HL-60/S4 treated with phorbol 12-myristate 13-acetate at 8.2 ng/mL for 4 days and 3 days (cell line): ENCODE measurements around the gene GRIK4.
"Not testable (repeated sequence)": the region's sequence is repeated elsewhere in the genome, so short reads cannot be mapped to it uniquely, and the experiment has no call there.

ENCODE experiments used
- in situ Hi-C: fragments of 300-500 bp; cut with MboI; formaldehyde crosslinking; loops from 2 replicates; pipeline ENCODE4 v1.15.0; 2022; ENCODE audit warnings: low sequenced_read_pairs

GRIK4 gene

DNA sequence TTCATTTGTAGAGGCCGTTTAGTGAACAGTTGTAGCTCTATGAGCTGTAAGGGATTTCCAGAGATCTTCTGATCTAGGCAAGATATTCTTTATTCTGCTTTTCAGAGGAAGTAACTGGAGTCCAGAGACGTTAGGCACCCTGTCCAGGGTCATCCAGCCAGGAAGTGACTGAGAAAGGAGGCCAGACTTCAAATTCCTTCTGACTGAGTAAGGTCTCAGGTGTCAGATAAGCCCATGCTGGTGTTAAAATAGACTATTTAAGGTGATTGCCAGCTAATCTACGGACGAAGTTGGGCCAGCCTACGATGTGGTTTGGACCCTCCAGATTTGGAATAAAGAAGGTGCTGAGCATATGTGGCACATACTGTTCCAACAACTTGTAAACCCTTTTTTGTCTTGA, 54.6 kb downstream of the GRIK4 start:
- in situ Hi-C loops = no loop called here

DNA sequence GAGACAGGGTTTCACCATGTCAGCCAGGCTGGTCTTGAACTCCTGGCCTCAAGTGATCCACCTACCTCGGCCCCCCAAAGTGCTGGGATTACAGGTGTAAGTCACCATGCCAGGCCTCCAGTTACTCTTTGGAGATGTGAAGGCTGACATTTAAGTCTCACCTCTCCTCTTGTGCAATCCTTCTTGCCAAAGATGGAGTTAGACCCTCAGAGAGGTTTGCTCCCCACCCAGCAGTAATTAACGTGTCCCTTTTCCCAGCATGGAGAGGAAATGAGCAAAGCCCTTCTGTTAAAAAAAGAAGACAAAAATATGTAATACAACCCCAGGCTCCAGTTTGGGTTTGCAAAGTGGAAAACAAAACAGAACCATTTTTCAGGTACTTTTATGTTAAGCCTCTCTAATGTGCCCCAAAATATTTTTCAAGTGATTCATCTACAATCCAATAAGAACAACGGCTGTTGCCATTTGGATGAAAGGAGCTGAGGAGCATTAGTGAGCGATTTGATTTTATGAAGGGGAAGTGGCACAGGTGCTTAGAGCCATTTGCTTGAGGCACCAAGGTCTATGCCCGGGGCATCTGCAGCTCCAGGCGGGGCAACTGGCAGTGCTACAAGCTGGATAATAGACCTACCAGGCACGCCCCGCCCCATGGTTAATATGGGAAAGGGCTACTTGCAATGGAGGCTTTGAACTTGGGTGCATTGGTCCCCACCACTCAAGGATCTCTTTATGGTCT, 57.2 kb downstream of the GRIK4 start:
- in situ Hi-C loops = no loop called here

DNA sequence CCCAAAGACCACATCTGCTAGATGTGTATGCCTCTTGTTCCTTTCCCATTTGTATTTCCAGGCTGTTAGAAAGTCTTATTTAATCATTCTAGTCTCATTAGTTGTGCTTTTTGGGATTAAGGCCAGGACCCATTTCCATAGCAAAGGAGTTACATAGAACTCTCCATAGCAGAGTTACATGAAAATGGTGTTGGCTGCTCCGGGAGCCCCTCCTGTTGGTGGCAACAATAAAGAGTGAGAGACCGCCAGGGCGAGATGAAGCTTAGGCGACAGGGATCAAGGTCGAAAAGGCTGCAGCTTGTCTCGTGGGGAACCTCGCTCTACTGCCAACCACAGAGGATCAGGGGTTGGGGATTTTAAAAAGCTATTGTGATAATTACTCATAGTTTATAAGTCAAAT, 58.3 kb downstream of the GRIK4 start:
- in situ Hi-C loops = no loop called here

DNA sequence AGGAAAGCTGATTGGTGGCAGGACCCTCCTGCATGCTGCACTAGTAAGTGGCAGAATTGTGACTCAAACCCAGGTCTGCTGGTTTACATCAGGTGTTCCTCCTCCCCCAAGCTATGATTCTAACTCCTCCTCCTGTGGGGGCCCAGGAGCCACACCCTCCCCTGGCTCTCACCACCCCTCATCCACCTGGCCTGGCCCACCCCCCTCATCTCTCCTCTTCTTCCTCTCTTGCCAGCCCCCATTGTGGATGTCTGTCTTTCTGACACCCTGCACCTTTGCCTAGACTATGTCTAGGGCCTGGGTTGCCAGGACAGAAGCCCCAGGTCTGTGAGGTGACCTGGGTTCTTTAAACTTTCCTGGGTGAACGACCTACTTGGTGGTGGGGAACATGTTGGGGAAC, 59.9 kb downstream of the GRIK4 start:
- in situ Hi-C loops = no loop called here

DNA sequence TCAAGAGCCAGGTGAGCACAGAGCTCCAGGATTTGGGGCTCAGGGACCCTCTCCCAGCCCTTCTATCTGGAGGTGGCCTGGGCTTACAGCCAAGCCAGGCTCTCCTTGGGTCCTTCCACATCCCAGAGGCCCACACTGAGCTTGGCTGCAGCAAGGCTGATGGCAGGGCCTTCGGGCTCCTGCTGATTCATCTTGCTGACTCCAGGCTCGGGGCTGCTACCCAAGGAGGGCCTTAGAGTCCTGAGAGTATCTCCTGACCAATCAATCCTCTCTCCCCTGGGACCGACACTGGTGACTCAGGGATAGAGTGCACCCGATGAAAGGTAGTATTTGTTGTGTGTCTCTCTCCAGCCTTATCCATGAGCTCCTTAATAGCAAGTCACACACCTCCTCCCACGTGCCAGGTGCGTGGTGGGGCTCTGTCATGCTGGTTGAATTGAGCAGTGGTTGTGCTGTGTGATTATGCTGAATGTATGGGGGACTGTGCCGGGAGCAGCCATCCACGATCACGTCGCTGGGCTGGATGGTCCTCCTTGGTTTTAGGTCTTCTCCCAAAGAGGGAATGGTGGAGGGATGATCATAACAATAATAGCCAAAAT, 62.3 kb downstream of the GRIK4 start:
- in situ Hi-C loops = no loop called here

DNA sequence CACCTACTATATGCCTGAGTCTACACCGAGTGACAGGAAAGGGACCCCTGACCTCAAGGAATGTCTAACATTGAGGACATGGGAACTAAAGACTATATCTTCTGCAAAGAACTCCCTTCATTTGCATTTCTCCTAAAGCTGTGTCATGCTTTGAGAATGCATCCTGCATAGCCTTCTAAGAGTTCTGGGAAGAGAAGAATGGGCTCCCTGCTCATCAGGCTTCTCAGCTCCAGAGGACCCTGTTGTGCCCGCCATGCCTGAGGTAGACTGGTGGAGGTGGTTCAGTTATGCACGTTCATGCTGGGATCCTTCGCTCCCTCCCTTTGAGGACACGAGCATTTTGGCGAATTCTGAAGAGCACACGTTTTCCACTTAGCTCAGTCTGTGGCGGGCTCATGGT, 63.3 kb downstream of the GRIK4 start:
- in situ Hi-C loops = no loop called here

DNA sequence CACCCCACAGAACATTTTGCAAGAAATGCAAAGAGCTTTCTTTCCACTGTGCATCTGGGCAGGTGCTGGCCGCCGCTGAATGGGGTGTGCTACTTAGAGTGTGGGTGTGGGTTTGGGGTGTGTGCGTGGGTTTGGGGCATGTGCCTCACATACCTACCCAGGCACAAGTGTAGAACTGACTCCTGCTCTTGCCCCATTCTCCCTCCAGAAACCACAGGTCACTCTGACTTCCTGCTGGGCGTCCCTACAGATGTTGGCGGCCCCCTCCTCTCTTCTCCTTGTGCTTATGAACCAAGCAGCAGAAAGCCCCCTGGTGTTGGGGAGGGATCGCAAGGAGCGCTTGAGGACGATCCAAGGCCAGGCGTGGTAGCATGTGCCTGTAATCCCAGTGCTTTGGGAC, 63.9 kb downstream of the GRIK4 start:
- in situ Hi-C loops = no loop called here

DNA sequence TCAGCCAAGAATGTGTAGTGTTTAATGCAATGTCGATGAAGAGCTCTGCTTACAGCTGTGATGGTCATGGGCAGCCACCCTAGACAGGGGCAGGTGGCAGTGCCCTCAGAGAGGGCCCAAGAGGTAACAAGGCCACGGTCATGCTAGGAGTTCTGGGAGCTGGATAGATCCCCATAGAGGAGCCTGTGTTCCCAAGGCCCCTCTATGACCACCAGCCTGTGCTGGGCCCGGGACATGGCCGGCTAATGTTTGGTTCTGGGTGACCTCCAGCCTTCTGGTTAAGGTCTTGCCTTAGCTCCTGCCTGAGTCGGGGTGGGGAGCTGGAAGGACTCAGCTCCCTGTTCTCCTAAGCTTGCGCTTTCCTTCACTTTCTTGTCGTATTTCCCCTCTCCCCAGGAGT, 65.1 kb downstream of the GRIK4 start:
- in situ Hi-C loops = no loop called here

DNA sequence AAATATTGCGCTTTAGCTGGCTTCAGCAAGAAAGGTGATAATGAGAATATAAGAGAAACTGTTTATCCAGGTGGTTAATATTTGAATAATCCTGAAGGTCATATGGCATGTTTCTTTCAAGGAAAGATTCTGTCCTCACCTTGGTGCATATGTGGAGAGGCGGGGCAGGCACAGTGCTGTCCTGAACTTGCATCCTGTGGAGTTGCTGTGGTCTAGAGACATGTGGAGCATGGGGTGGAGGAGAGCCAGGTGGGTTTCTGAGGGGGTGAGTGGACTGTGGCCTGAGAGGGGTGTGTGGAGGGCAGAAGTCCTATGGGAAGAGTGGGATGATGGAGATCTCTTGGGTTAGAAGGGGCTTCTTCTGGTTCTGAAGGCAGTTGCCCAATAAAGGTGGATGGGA, 65.5 kb downstream of the GRIK4 start:
- in situ Hi-C loops = no loop called here

DNA sequence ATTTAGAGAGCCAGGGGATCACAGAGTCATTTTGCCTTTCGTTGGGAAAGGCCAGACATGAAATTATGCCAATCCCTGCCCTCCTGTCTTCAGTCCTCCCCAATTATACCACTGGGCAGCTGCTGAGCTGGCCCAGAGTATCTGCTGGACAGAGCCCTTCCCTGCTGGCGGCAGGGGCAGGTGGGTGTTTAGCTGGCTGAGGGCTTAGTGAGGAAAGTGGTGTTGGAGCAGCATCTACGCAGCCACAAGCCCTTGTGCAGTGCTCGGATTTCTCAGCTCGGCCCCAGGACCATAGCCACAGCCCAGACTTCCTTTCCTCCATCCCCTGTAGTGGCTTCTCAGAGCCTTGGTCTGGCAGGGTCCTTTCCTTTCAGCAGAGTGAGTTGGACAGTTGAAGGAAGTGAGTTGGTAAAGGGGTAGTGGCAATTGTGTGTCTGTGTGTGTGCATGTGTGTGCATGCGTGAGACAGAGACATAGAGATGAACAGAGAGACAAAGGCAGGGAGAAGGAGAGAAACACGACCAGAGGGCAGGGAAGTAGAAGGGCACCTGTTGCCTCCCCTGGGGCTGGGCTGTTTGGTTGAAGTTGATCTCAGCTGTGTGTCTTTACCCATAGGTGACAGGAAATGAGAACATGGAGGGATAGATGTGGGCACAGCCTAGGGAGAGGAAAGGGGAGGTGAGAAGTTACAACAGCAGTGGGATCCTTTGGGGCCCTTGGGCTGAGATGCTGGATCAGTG, 66.2 kb downstream of the GRIK4 start:
- in situ Hi-C loops = no loop called here

DNA sequence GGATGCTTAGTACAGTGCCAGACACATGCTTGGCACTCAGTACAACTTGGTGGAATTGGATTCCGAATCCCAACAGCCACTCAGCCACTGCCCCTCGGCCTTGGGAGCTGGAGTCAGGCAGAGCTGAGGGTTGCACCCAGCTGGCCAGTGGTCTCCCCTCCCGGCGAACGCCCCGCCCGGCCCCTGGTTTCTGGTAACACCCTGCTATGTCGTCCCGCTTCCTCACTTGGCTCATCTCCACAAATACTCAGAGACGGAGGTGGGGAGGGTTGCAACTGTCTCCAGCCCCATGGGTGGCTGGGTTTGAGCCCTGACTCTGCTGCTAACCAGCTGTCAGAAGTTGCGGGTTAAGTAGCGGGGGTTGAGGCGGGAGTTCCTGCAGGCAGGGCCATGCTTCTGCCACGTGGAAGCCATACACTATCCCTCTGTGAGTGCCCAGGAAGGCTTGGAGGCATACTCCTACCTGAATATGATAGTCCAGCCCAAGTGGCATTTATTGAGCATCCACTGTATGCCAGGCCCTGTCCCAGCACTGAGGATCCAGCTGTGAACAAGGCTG, 67.1 kb downstream of the GRIK4 start:
- in situ Hi-C loops = no loop called here

DNA sequence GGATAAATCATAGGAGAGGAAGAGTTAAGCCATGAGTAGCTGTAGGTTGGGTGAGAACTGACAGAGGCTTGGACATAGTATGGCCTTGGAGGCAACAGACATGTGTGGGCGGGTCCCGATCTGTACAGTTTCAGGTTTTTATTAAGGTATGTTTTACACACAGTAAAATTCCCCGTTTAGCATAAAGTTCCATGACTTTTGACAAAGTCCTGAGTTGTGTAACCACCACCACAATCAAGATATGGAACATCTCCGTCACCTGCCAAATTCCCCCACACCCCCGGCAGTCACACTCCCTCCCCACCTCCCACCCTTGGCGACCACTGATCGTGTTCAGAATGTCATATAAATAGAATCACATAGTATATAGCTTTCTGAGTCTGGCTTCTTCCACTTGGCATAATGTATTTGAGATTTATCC, 68.1 kb downstream of the GRIK4 start:
- in situ Hi-C loops = no loop called here

DNA sequence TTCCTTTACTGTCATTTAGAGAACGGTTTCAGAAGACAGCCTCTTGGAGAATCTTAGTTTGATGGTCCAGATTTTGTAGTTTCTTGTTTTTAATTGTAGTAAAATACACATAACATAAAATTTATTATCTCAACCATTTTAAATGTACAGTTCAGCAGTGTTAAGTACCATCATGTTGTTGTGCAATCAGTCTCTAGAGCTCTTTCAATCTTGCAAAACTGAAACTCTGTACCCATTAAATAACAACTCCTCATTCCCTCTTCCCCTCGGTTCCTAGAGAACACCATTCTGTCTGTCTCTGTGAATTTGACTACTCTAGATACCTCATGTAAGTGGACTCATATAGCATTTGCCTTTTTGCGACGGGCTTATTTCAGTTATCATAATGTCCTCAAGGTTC, 69.8 kb downstream of the GRIK4 start:
- in situ Hi-C loops = no loop called here

DNA sequence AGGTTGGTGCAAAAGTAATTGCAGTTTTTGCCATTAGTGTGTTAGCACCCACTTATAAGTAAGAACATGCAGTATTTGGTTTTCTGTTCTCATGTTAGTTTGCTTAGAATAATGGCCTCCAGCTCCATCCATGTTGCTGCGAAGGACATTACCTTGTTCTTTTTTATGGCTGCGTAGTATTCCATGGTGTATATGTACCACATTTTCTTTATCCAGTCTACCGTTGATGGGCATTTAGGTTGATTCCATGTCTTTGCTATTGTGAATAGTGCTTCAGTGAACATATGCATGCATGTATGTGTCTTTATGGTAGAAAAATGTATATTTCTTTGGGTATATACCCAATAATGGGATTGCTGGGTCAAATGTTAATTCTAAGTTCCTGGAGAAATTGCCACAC, 71.0 kb downstream of the GRIK4 start:
- in situ Hi-C loops = not testable (repeated sequence)

DNA sequence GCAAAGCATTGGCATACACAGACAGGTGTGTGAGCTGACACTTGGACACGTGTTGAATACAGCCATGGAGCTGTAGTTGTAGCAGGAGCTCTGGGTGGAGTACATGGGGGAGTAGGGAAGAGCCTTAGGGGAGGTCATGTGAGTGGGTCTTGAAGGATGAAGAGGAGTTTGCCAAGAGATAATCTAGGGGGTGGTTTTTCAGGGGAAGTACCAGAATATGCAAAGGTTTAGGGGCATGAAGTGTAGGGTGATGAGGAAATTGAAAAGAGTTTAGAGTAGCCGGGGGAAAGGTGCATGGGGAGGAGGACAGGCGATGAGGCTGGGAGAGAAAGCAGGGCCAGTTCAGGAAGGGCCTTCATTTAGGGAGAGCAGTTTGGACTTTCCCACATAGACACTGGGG, 74.5 kb downstream of the GRIK4 start:
- in situ Hi-C loops = no loop called here

DNA sequence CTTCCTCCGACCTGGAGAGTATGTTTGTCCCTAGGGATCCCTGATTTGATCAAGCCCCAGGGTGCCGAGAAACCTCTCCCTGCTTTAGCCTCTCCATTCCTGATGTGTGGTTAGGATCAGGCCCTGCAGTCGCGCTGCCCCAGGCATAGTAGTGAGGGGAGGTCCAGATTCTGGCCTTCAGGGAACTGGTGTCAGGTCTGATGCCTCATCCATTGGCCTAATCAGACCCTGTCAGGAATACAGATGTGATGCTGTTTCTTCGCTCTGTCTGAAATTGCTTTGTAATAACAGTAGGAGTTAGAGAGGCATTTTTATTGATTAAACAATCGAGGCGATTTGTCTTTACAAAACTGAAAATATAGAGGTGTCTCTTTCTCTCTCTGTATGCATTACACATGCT, 75.2 kb downstream of the GRIK4 start:
- in situ Hi-C loops = no loop called here

DNA sequence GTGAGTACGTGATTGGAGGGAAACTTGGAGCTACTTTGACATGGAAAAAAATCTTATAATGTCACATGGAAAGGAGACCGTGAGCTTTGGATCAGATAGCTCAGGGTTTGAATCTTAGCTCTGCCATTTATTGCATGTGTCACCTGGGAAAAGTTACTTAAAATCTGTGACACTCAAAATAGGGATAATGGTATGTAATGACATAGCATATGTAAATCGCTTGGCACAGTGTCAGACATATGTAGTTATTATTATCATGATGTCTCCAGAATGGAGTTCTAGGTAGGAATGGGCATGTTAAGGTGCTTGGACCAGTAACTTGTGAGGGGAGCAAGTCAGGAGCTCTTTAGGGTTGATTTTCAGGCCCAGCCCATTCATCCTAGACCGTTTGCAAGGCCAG, 75.8 kb downstream of the GRIK4 start:
- in situ Hi-C loops = no loop called here

DNA sequence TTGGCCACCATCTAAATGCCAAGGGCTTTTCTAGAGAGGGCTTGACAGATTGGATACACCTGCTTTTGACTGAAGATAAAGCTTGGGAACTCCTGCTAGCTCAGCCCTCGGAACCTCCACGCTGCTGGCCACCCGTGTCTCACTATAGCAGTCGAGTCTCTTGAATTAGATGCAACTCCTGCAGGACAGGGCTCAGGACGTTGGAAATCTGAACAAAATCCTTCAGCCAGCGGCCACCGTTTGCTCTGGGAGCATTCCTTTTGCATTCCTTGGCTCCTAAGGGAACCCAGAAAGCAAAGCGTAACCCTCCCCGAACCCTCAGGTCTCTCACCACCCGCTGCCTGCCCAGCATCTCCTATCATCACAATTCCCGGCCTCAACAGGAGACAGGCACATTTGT, 77.8 kb downstream of the GRIK4 start:
- in situ Hi-C loops = no loop called here

DNA sequence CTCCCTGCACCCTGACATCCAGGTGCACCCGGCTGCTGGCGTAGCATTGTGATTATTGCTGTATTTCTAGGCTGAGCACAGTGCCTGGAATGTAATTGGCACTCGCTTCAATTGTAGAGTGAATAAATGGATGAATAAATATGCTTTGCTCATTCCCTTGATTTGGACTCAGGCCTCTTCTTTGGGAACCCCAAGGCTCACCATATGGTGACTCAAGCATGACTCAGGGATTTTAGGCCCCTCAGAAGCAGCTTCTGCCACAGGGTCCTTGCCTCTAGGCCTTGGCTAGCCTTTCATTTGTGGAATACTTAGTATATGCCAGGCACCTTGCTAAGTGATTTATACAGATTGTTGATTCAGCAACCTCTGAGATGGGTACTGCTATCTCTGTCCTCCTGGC, 78.9 kb downstream of the GRIK4 start:
- in situ Hi-C loops = no loop called here

DNA sequence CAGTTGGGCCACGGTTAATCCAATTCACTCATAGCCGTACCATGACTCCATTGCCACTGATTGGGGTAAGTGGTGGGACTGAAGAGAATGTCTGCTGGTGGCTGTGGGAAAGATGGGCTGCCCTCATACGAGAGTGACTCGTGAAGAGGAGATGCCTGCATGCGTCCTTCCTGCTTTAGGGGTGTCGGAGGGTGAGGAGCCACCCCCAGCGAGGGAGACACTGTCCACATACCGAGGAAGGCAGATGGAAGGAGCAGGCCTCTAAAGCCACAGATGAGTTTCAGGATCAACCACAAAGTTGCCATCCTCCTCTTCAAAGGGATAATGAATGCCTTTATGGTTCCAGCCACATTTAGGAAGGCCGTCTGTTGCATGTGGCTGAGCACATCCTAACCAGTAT, 83.2 kb downstream of the GRIK4 start:
- in situ Hi-C loops = no loop called here

DNA sequence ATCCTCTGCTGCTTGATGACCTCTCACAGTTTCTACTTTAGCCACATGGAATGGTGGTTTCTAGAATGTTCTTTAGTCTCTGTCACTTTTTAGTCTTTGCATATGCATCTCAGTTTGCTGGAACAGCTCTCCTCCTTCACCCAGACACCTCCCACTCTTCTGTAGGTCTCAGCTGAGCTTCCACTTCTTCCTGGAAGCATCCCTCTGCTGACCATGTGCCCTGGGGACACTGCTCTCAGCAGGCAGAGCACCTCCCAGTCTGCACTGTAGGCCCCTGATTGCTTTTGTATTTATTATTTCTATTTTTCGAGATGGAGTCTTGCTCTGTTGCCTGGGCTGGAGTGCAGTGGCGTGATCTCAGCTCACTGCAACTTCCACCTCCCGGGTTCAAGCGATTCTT, 84.0 kb downstream of the GRIK4 start:
- in situ Hi-C loops = no loop called here
